K562 (cell line): ENCODE measurements around the gene TGDS. TPM values are rescaled to one million over a fixed set of nuclear protein-coding genes. Genes with fewer than 3 reads are reported as not detected.

Experiments
- ATAC-seq: fragments of 200-7000 bp; cut with Tn5 transposase; 3 replicates; pipeline ENCODE4 v1.9.1; 2020; ENCODE audit warnings: moderate library complexity
- BruUV-seq: library from RNA; stranded (reverse); fragments of 400-500 nt; replicated peaks from 2 replicates; lab custom pipeline; 2021; lab: Mats Ljungman, UMichigan
- CTCF ChIA-PET: fragments of 300-600 bp; formaldehyde crosslinking; extraction: SDS; loops from one replicate; lab custom pipeline; 2021; ENCODE audit warnings: low intra/inter-chr PET ratio; lab: Yijun Ruan, JAX
- POLR2A ChIA-PET: fragments of 300-600, 350-650 bp; sonication (Branson Sonifier 250); formaldehyde crosslinking; extraction: SDS; loops from one replicate; lab custom pipeline; 2021; ENCODE audit warnings: antibody characterized with exemption, inconsistent platforms; lab: Yijun Ruan, JAX
- DNase-seq, 4 experiments: peaks; one replicate each; pipeline versions ENCODE4 v3.0.0 to v3.0.0-alpha.2; 2011 to 2018; ENCODE audit warnings: low spot score in 3 of 4, mixed read lengths in 3 of 4; ENCODE audit errors: extremely low read depth in 1 of 4
- FAIRE-seq: peaks from 2 replicates; lab custom pipeline; 2011; peaks lifted over from hg19 to GRCh38; lab: Jason Lieb, UNC
- H2AFZ ChIP-seq: 2 replicates; pipeline ENCODE4 v1.6.0; 2011; ENCODE audit warnings: low read depth, low read length, control low read depth, inconsistent platforms
- H3K27ac ChIP-seq: fragments of 200-600 bp; 3 replicates; pipeline ENCODE4 v1.8.0; 2011; ENCODE audit warnings: low read depth, mild to moderate bottlenecking, control low read depth, inconsistent platforms, low read length, moderate library complexity, mixed read lengths; ENCODE audit errors: extremely low read depth
- H3K27me3 ChIP-seq, 2 experiments: fragments of 300-600 bp in 1 of 2; 2 replicates in 1 of 2; 3 replicates in 1 of 2; pipeline versions ENCODE4 v1.6.0 to v1.8.0; 2011; ENCODE audit warnings: inconsistent platforms in 2 of 2, low read length in 2 of 2, mild to moderate bottlenecking in 1 of 2, mixed read lengths in 1 of 2, moderate library complexity in 1 of 2; ENCODE audit not compliant: control insufficient read depth in 2 of 2, insufficient read depth in 2 of 2
- H3K36me3 ChIP-seq: fragments of 300-600 bp; 3 replicates; pipeline ENCODE4 v1.8.0; 2011; ENCODE audit warnings: mild to moderate bottlenecking, low read length, inconsistent platforms; ENCODE audit not compliant: control insufficient read depth, insufficient read depth
- H3K4me1 ChIP-seq, 2 experiments: fragments of 200-600 bp in 1 of 2; replicated peaks in 1 of 2; 2 replicates in 1 of 2; 3 replicates in 1 of 2; pipeline versions ENCODE4 v1.5.1 to v1.8.0; 2011; ENCODE audit warnings: inconsistent platforms in 2 of 2, low read length in 2 of 2, mild to moderate bottlenecking in 1 of 2, mixed read lengths in 1 of 2, moderate library complexity in 1 of 2; ENCODE audit not compliant: control insufficient read depth in 2 of 2, insufficient read depth in 2 of 2
- H3K4me2 ChIP-seq: 2 replicates; pipeline ENCODE4 v1.6.1; 2011; ENCODE audit warnings: low read length, control low read depth, inconsistent platforms, mixed read lengths; ENCODE audit not compliant: insufficient read depth
- H3K4me3 ChIP-seq: fragments of 200-600 bp; sonication (generic), shearing (Covaris generic); 2 replicates; pipeline ENCODE4 v1.5.1; 2016; ENCODE audit warnings: control low read depth, inconsistent platforms
- H3K79me2 ChIP-seq: fragments of 200-600 bp; 3 replicates; pipeline ENCODE4 v1.8.0; 2011; ENCODE audit warnings: low read length, inconsistent platforms; ENCODE audit not compliant: control insufficient read depth, insufficient read depth
- H3K9ac ChIP-seq, 2 experiments: 2 replicates each; pipeline versions ENCODE4 v1.6.0 to v1.6.1; 2011; ENCODE audit warnings: low read depth in 2 of 2, low read length in 2 of 2, control low read depth in 1 of 2, inconsistent platforms in 1 of 2, mild to moderate bottlenecking in 1 of 2, mixed read lengths in 1 of 2; ENCODE audit not compliant: insufficient read depth in 1 of 2
- H3K9me1 ChIP-seq: one replicate; pipeline ENCODE4 v1.6.0; 2011; ENCODE audit warnings: inconsistent platforms, mild to moderate bottlenecking, low read length, moderate library complexity; ENCODE audit not compliant: control insufficient read depth, insufficient read depth
- H3K9me3 ChIP-seq: replicated peaks from 2 replicates; pipeline ENCODE4 v1.5.1; 2011; ENCODE audit warnings: low read depth, low read length, inconsistent platforms; ENCODE audit not compliant: control insufficient read depth, insufficient read depth
- H4K20me1 ChIP-seq: replicated peaks from 2 replicates; pipeline ENCODE4 v1.6.1; 2011; ENCODE audit warnings: low read length, inconsistent platforms, mixed read lengths; ENCODE audit not compliant: control insufficient read depth, insufficient read depth
- ZNF184 ChIP-seq: sonication (generic); formaldehyde crosslinking; IDR thresholded peaks from 2 replicates; pipeline ENCODE4 v1.5.0; 2020; ENCODE audit warnings: missing genetic modification reagents
- ZNF316 ChIP-seq: fragments of 450-650 bp; IDR thresholded peaks from 2 replicates; pipeline ENCODE4 v1.6.1; 2016
- ZNF586 ChIP-seq: fragments of 450-650 bp; formaldehyde crosslinking; conservative IDR thresholded peaks from 2 replicates; pipeline ENCODE4 v1.4.0; 2020; ENCODE audit warnings: mild to moderate bottlenecking, moderate library complexity
- ZNF589 ChIP-seq: fragments of 200-800 bp; sonication (Bioruptor generic); IDR thresholded peaks from 2 replicates; pipeline ENCODE4 v1.6.1; 2016; ENCODE audit warnings: low read depth, missing genetic modification characterization, missing compliant biosample characterization
- ZNF609 ChIP-seq: sonication (generic); formaldehyde crosslinking; IDR thresholded peaks from 2 replicates; pipeline ENCODE4 v1.8.1; 2023; ENCODE audit warnings: missing genetic modification reagents, mild to moderate bottlenecking, borderline replicate concordance
- WGBS: fragments of 100-300 bp; shearing (Covaris generic); methylation state at CpG from one replicate; pipeline ENCODE4 v1.1.6; 2016; ENCODE audit warnings: low coverage, mixed read lengths; ENCODE audit not compliant: insufficient coverage; ENCODE audit errors: missing lambda C conversion rate; 5-methylcytosine and 5-hydroxymethylcytosine counted together
- in situ Hi-C: fragments of 300-500 bp; cut with MboI; formaldehyde crosslinking; loops from 4 replicates; pipeline ENCODE4 v1.15.0; 2018; ENCODE audit warnings: inconsistent platforms, mixed read lengths
- intact Hi-C: fragments of 100-400 bp; cut with micrococcal nuclease; formaldehyde crosslinking; loops from 2 replicates; pipeline ENCODE4 v1.14.2; 2022
- polyA plus RNA-seq, 8 experiments: library from polyadenylated mRNA; depleted of rRNA in 4 of 8; stranded (reverse) in 5 of 8; unstranded in 3 of 8; fragments of >200 nt; fragmentation: Nextera tagmentation in 2 of 8; fragmentation: Illumina TruSeq in 1 of 8; extraction: Ambion mirVana in 2 of 8; extraction: Trizol in 1 of 8; gene quantifications; 2 replicates each; pipeline versions ENCODE4 v1.2.1 to v1.2.3, GENCODE V29; 2011 to 2014; ENCODE audit warnings: inconsistent platforms in 1 of 8, missing spikeins in 1 of 8
- total RNA-seq, 7 experiments: library from RNA; depleted of rRNA in 6 of 7; stranded (reverse); fragments of >200 nt in 6 of 7; fragmentation: Illumina TruSeq in 2 of 7; extraction: Trizol in 2 of 7; gene quantifications; 2 replicates each; pipeline versions ENCODE4 v1.2.1 to v1.2.3, GENCODE V29; 2011 to 2021; ENCODE audit warnings: low replicate concordance in 1 of 7

The TGDS gene
- total and polyA plus RNA-seq, 9 of the 15 experiments (the other 6 are each of a cell fraction or from before 2014, with no cell fraction given), result 9.9 to 43.7 (median 21.4) TPM

- in situ Hi-C loops, result no loop called here
- no TSS peak for BruUV-seq
- Histone ChIP-seq H4K20me1 (no peaks in the 10 kb centered on the region), H3K9ac (no peak overlapping the region), H3K36me3 (no peaks in the 10 kb centered on the region), H3K4me1 (no peaks in the 10 kb centered on the region), H3K27ac (no peak overlapping the region), H3K9me1 (no peaks in the 10 kb centered on the region), H3K4me3 (no peak overlapping the region), H3K9me3 (no peaks in the 10 kb centered on the region)
- intact Hi-C loops, result no loop called here
- POLR2A ChIA-PET, result interaction anchor here (1.0 kb wide), 1 partner anchor 10 kb away, joined by 4 read pairs; no protein-coding TSS in a partner anchor
- FAIRE-seq, result no peak
- WGBS, result 71% methylated on average over 3 of the region's 3 CpGs
- TF ChIP-seq ZNF316, result no peak
- TF ChIP-seq, all 486 proteins: peak for 0
- Histone ChIP-seq H3K79me2 (no peaks in the 10 kb centered on the region), H3K4me2 (no peak overlapping the region), H3K27me3 (no peaks in the 10 kb centered on the region), H2AFZ (no peak overlapping the region)
- no peak for DNase-seq
- ATAC-seq, result no peak
- CTCF ChIA-PET, result no interaction called here
These were observed 34.8 kb downstream of the TGDS start for GRCh38 chr13:94561126-94561525.

GRCh38 chr13:94560116-94560515 is 35.8 kb downstream of the TGDS start:
- no peak overlapping the region for H2AFZ ChIP-seq
- TF ChIP-seq ZNF609 (CRISPR knock-in tag) (no peak), ZNF184 (no peak), ZNF586 (CRISPR knock-in tag) (no peak), ZNF589 (no peak)
- TF ChIP-seq, all 486 proteins: peak for 0
- in situ Hi-C loops (no loop called here), intact Hi-C loops (no loop called here)
- WGBS, result 45% methylated on average over 2 of the region's 2 CpGs
- DNase-seq (no peak), FAIRE-seq (no peak), ATAC-seq (no peak)
- Histone ChIP-seq H4K20me1 (no peaks in the 10 kb centered on the region), H3K9me1 (no peaks in the 10 kb centered on the region), H3K9me3 (no peaks in the 10 kb centered on the region), H3K27ac (no peak overlapping the region), H3K4me3 (no peak overlapping the region), H3K4me2 (no peak overlapping the region), H3K27me3 (no peaks in the 10 kb centered on the region), H3K4me1 (no peaks in the 10 kb centered on the region), H3K79me2 (no peaks in the 10 kb centered on the region), H3K9ac (no peak overlapping the region), H3K36me3 (no peaks in the 10 kb centered on the region)
- ChIA-PET CTCF (no interaction called here), POLR2A (no interaction called here)
- BruUV-seq, result no TSS peak
